ENCODE data around the gene RNF121.

The RNF121 gene

GRCh38 chr11:72039856-72040401 is 111.1 kb downstream of the RNF121 start:
- DNase-seq = no peak

- DNase-seq = peak; percentile 96
Measured at GRCh38 chr11:72040491-72041363, 111.9 kb downstream of the RNF121 start.

GRCh38 chr11:72041364-72042063 is 112.7 kb downstream of the RNF121 start:
- peak; percentile 82 for DNase-seq

DNA sequence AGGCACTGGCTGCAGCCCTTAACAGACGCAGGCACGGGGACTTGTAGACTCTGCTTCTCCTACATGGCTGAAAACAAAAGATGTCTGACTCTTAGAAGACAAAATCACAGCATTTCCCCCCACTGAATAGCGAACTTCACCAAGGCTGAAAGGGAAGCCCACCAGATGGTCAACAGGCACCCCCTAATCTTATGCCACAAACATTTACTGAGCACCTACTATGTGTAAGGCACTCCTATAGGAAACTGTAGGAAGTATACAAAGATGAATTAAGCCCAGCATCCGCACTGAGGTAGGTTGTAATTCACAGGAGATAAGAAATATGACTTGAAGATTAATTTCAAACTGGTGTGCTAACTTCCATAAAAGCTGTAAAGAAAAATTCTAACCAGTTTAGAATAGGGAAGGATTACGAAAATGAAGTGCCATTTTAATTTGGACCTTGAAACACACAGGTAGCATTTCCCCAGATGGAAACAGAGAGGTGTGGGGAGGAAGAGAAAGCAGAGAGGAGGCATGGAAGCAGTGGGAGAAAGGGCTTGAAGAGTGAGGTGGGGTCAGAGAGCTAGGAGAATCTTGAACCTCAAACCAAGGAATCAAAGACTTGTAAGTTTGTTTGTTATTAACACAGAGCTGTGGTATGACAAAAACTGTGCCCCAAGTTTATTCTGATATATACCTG is 113.4 kb downstream of the RNF121 start:
- DNase-seq = no peak

- DNase-seq = no peak
Measured at GRCh38 chr11:72045849-72046248, 117.0 kb downstream of the RNF121 start.

Measured in DMS79 (cell line).